ENCODE data around the gene SORCS2.

The SORCS2 gene

DNA sequence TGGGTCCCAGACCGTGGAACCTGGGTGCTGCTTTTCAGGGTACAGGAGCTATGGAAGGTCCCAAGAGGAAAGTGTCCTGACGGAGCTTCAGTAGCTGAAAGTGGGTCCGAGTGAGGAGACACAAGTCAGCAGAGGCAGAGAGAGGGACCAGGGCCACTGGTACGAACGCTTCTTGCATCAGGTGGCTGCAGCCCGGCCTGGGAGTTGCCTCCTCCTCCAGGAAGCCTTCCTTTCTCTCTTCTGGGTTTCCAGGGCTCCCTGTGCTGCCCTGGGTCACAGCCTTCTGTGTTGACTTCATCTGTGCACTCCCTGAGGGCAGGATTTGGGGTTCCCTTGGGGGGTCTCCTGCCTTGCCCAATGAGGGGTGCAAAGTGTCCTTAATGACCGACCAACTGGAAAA is 94.5 kb downstream of the SORCS2 start:
- H3K4me3 ChIP-seq (ENCODE audit: low read depth, low read length), result no peak overlapping the region
- TF ChIP-seq, protein P1, sequence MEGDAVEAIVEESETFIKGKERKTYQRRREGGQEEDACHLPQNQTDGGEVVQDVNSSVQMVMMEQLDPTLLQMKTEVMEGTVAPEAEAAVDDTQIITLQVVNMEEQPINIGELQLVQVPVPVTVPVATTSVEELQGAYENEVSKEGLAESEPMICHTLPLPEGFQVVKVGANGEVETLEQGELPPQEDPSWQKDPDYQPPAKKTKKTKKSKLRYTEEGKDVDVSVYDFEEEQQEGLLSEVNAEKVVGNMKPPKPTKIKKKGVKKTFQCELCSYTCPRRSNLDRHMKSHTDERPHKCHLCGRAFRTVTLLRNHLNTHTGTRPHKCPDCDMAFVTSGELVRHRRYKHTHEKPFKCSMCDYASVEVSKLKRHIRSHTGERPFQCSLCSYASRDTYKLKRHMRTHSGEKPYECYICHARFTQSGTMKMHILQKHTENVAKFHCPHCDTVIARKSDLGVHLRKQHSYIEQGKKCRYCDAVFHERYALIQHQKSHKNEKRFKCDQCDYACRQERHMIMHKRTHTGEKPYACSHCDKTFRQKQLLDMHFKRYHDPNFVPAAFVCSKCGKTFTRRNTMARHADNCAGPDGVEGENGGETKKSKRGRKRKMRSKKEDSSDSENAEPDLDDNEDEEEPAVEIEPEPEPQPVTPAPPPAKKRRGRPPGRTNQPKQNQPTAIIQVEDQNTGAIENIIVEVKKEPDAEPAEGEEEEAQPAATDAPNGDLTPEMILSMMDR (IDR thresholded peaks at IDR 0.05; ENCODE audit: low read depth, low read length), result no peak

DNA sequence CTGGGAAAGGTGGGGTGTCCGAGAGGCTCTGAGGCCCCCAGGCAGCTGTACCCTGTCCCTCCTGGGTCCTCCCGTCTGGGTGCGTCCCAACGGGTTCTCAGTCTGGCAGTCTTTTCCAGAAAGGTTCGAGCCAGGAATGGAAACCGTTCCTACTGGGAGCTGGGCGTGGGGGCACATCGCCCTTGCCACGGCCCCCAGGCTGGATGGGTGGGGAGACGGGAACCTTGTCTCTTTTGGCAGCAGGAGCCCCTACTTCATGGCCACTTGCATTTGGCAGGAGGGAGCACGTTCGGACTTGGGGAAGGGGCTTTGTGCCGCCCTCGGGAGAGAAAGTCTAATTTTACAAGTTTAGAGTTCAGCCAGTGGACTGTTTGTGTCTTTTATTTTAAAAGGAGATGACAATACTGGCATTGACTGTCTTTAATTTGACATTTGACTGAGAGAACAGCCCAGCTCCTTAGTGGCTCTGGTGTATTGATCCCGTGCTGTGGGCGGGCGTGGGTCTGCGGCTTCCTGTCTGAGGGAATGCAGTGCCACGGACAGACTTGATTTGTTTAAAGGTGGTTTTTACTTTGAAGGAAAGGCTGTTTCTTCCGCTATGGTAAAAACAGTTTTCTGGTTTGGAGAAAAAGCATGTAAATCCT is 95.1 kb downstream of the SORCS2 start:
- TF ChIP-seq, protein P1 (IDR thresholded peaks at IDR 0.05; ENCODE audit: low read depth, low read length), result no peak
- H3K4me3 ChIP-seq (ENCODE audit: low read depth, low read length), result no peak overlapping the region

DNA sequence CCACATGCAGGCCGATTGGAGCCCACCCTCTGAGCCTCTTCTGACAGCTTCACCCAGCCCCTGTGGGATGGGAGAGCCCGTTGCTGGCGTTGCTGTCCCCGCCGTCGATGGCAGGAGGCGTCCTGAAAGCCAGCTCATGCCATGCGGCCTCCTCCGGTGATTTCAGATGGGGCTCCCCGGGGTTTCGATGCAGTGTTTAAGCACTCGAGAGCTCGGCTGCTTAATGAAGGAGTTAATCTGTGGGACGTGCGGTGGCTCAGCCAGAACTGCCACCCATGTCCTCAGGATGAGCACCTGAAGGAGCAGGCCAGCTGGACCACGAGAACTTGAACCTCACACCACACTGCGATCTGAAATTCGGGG is 95.6 kb downstream of the SORCS2 start:
- TF ChIP-seq, protein P1 (IDR thresholded peaks at IDR 0.05; ENCODE audit: low read depth, low read length), result no peak
- no peak overlapping the region for H3K4me3 ChIP-seq (ENCODE audit: low read depth, low read length)

DNA sequence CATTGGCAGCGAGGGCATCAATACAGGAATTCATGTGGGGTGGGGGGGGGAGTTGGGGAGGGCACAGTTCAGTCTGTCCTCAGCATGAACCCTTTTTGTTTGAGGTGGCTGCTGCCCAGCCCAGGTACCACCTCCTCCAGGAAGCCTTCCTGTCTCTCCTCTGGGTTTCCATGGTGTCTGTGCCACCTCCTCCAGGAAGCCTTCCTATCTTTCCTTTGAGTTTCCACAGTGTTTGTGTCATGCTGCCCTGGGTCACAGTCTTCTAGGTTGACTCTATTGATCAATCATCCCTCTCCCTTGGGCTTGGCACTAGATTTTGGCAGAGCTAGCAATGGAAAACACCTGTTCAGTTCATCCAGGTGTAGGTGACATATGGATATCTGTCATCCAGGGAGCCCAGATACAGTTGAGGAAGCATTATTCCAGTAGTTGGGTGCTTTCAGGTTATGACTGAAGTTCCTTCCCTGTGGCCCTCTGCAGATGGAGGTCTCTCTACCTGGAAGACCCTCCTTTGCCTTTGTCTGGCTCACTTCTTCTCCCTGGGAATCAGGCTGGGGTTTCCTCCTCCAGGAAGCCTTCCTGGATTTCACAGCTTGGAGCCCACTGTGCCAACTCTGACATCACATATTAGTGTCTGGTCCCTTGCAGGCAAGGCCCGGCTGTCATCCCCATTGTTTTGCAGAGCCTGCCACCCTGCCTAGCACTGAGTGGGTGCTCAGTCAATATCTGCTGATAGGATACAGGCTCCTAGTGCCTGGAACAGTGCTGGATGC is 96.6 kb downstream of the SORCS2 start:
- no peak overlapping the region for H3K4me3 ChIP-seq (ENCODE audit: low read depth, low read length)
- TF ChIP-seq, protein P1 (IDR thresholded peaks at IDR 0.05; ENCODE audit: low read depth, low read length), result no peak

DNA sequence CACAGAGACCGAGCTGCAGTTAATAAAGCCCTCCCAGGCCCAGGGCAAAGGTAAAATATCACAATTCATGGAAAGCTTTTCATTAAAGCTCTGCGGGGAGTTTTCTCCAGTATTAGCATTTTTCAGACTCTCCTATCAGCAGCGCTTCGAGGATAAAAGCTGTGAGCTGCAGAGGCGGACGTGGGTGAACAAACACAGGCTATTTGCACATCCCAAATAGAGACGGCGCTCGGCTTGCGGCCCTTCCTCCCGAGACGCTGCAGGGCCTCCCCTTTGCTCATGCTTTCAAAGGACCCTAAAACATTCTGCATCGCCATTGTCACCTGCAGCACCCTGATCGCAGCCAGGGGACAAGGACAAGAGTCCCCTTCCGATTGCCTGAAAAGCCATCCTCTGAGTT is 97.3 kb downstream of the SORCS2 start:
- H3K4me3 ChIP-seq (ENCODE audit: low read depth, low read length), result no peak overlapping the region
- TF ChIP-seq, protein P1 (IDR thresholded peaks at IDR 0.05; ENCODE audit: low read depth, low read length), result no peak

DNA sequence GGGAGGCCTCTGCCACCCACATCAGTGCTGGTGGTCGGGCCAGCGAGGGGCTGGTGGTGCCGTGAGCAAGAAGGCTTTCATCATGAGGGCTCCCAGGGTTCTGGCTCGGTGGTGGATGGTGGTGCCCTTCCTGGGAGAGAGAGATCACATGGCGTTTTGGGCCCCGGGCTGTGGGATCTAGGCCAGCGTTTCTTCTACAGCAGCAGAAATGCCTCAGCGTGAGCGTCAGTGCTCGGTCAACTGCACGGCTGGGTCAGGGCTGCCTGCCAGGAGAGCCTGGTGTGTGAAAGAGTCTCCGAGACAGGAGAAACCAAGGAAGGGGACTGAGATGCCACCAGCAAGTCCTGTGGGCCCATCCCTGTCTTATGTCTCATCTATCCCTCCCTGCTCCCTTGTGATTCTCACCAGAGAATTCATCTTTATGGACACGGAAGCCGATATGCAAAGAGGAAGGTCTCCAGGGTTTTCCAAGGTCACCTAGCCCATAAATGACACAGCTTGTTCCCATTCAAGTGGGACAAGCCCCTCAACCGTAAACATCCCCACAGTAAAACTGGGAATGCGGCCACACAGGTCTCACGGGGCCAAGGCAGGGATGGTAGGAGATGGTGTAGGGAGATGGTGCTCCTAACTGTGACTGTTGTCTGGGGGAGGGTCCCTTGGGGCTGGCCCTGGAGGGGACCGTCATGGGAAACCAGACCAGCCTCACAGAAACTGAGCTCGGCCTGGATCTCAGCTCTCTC is 99.2 kb downstream of the SORCS2 start:
- H3K4me3 ChIP-seq (ENCODE audit: low read depth, low read length), result no peak overlapping the region
- TF ChIP-seq, protein P1 (IDR thresholded peaks at IDR 0.05; ENCODE audit: low read depth, low read length), result no peak

DNA sequence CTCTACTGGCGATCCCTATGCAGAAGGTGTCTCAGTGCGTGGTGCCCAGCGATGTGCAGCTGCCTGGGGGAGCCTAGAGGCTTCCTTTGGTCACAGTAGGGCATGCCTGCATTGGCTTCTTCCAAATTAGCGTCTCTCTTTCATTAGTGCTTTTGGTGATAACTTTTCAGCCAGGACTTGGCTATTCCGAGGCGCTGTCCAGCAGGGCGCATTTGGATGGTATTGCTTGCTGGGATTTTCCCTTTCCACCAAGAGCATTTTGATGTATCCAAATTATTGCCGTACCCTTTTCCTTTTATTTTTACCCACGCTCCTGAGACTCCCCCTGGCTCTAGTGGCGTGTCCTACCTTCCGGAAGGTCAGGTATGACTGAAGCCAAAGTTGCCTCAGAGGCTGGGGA is 101.4 kb downstream of the SORCS2 start:
- no peak overlapping the region for H3K4me3 ChIP-seq (ENCODE audit: low read depth, low read length)
- TF ChIP-seq, protein P1 (IDR thresholded peaks at IDR 0.05; ENCODE audit: low read depth, low read length), result no peak

Data from WI38 (cell line).